Hair follicular keratinocyte (primary cell): ENCODE results near the gene PLAC8L1. TPM values are rescaled to one million over a fixed set of nuclear protein-coding genes. Genes with fewer than 3 reads are reported as not detected.

Source experiments
- total RNA-seq: library from RNA; depleted of rRNA; stranded (reverse); fragments of >200 nt; gene quantifications from 2 replicates; pipeline ENCODE4 v1.2.3, GENCODE V29; 2015

PLAC8L1 gene
- total RNA-seq = 0.23 TPM in 1 of 2 replicates, not detected in the other

GRCh38 chr5:146105477-146105876 lies at the start of gene PLAC8L1:
Gene PLAC8L1, minus strand, starts transcription at chr5:146105577. Its CDS starts 1,266 bp downstream, at chr5:146104311.

Other genes starting within 250 kb of the PLAC8L1 start
- not detected in 2 replicates for gene GRXCR2, start 232.6 kb downstream of the PLAC8L1 start, total RNA-seq
- gene SH3RF2, start 169.0 kb downstream of the PLAC8L1 start, total RNA-seq = 25.8 and 32.2 TPM in 2 replicates
- 68.7 and 76.3 TPM in 2 replicates for gene LARS1, start 77.1 kb upstream of the PLAC8L1 start, total RNA-seq
- gene RBM27, start 98.0 kb upstream of the PLAC8L1 start, total RNA-seq = 11.5 and 13.4 TPM in 2 replicates
- gene POU4F3, start 233.3 kb upstream of the PLAC8L1 start, total RNA-seq = not detected in 2 replicates